ENCODE data around the gene ARHGAP6.

ARHGAP6 gene

GRCh38 chrX:11100281-11101035, 565.3 kb downstream of the ARHGAP6 start:
- H3K4me3 ChIP-seq (ENCODE audit: low read length), result no peak overlapping the region
- TF ChIP-seq CTCF (conservative IDR thresholded peaks at IDR 0.05; ENCODE audit: low read length), result peak; percentile 60
- peak; percentile 73 for DNase-seq (ENCODE audit: low read depth)

- DNase-seq (ENCODE audit: low read depth), result no peak
- H3K4me3 ChIP-seq (ENCODE audit: low read length), result no peak overlapping the region
- TF ChIP-seq CTCF (conservative IDR thresholded peaks at IDR 0.05; ENCODE audit: low read length), result no peak
These were observed 566.3 kb downstream of the ARHGAP6 start for GRCh38 chrX:11099465-11099864.

- TF ChIP-seq CTCF (conservative IDR thresholded peaks at IDR 0.05; ENCODE audit: low read length), result no peak
- H3K4me3 ChIP-seq (ENCODE audit: low read length), result no peak overlapping the region
- DNase-seq (ENCODE audit: low read depth), result no peak
These were observed 567.8 kb downstream of the ARHGAP6 start for GRCh38 chrX:11097933-11098332.

GRCh38 chrX:11089802-11090201, 575.9 kb downstream of the ARHGAP6 start:
- no peak for TF ChIP-seq CTCF (conservative IDR thresholded peaks at IDR 0.05; ENCODE audit: low read length)
- H3K4me3 ChIP-seq (ENCODE audit: low read length), result no peak overlapping the region
- DNase-seq (ENCODE audit: low read depth), result no peak
